HG03066 (cell line): Measurements from ENCODE around the gene INSIG2.

Source experiments
- ATAC-seq: cut with Tn5 transposase; IDR thresholded peaks from one replicate; pipeline ENCODE4 v1.9.1; 2021; ENCODE audit warnings: low read depth; ENCODE audit not compliant: unreplicated experiment

The INSIG2 gene

GRCh38 chr2:118088051-118089024 is at the start of gene INSIG2:
INSIG2 (plus strand) TSS chr2:118088471; CDS start chr2:118096557, 8,086 bp downstream.
- peak; percentile 98 for ATAC-seq

DNA sequence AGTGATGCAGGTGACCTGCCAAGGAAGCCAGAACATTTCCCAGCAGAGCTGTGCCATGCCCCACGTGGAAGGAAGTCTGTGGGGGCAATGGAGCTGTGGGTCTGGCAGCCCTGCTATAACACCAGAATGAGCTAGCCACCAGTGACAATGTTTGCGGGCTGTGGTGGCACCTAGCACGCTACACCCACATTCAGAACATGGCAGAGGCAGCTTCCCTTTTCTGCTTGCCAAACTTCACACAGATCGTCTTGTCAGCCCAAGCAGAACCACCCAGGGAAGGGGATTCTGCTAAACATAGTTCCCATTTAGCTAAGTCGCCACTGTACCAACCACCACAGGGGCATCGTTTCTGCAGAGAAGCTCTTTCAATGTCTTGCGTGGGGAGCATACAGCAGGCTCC is 47.4 kb upstream of the INSIG2 start:
- no peak for ATAC-seq

DNA sequence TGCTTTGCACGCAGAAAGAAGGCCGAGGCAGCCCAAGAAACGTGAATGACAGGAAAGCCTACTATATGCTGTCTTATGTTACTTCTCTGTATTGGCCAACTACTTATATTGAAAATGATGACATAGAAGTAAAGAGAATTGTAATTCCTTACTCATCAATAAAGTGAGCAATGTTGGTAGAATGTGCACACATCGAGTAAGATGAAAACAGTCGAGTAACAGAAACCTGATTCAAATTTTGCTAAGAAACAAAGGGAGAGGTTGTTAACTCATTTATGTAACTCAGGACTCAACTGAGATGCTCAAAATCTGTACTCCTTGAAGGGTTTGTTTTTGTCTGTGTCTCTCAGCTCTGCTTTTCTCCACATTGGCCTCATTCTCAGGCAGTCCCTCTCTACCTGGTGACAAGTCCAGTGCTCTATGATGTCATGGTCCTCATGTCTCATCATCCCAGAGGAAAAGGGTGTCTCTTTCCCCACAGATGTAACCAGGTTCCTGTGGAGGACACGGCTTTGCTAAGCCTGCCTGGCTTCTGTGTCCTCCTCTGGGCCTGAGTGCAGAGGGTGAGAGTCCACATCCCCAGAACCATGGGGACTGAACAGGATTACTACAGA is 44.1 kb upstream of the INSIG2 start:
- no peak for ATAC-seq

- no peak for ATAC-seq
Observed at GRCh38 chr2:118044854-118045253, 43.4 kb upstream of the INSIG2 start.

DNA sequence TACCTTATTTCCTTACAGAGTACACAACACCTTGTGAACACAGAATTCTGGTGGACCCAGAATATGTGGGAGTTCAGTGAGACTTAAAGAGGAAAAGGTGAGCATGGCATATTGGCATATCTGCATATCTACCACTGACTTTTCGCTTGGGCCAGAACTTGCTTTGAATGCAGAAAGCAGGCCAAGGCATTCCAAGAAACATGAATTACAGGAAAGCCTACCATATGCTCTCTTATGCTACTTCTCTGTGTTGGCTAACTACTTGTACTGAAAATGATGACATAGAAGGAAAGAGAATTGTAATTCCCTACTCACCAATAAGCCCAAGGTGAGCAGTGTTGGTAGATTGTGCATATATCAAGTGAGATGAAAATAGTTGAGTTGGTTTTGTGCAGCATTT is 43.0 kb upstream of the INSIG2 start:
- no peak for ATAC-seq

DNA sequence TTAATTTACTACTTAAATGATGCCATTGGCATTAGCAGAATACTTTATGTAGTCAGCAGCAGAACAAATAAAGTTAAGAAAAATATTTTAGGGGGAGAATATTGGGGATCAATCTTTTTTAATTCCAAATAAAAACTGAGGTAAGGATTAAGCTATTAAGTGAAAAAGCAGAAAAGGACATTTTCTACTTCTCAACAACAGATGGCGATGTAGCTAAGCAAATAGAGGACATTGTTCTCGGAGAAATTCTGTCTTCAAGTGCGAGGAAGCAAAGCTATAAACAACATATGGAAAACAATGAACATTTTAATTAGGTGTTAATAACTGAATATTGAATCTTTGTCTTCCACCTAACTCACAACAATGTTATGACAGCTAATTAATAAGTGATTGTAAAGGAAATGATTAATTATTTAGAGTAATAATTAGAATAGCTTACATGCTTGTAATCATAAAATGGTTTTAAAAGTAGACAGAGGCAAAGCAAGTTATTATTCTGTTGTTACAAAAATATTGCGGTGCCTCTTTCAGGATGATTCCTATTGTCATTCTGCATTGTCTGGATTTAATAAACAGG is 41.5 kb upstream of the INSIG2 start:
- ATAC-seq: no peak

- no peak for ATAC-seq
Observed at GRCh38 chr2:118047380-118047826, 40.9 kb upstream of the INSIG2 start.

DNA sequence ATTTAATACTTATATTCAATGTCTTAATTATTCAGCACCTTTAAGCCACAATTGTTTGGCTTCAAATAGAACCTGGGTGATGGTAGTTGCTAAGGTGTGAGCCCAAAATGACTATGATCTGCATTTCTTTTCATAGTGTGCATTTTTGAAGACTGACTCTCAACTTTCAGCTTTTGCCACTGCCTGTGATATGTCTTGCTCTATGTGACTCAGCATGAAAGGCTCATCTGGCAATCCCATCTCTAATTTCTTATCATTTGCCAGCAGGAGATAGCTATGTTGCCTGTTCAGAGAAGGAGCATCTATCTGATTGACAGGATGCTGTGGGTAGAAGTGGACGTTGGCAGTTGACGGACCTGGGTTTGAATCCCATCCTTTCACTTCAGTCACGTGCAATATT is 39.9 kb upstream of the INSIG2 start:
- ATAC-seq: no peak

DNA sequence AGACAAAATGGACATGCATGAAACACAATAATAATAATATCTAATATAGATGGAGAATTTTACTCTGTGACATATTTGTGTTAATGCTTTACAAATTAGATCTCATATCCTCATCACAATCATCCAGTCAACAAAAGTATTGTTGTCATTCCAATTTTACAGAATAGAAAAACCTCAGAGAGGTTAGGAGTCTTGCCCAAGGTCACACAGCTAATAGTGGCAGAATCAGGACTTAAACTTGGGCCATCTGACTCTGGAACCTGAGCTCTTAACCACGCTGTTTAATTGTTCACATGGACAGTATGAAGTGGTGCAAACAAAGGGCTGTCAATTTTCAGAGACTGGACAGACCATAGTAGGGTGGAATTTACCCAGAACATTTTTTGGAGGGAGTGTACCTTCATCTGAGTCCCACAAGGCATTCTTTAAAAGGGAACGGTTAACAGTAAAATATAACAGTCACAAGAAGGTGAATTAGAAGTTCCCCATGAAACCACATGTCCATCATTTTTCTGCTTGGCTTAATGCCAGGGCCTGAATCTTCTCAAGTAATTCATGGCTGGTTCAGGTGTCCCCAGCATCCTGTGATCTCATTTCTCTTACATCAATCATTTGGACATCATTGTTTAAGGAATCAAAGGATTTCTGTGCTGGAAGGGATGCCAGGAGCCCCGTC is 39.0 kb upstream of the INSIG2 start:
- ATAC-seq: peak; percentile 8

GRCh38 chr2:118049816-118050140 is 38.5 kb upstream of the INSIG2 start:
- peak; percentile 86 for ATAC-seq

GRCh38 chr2:118050386-118050785 is 37.9 kb upstream of the INSIG2 start:
- no peak for ATAC-seq

DNA sequence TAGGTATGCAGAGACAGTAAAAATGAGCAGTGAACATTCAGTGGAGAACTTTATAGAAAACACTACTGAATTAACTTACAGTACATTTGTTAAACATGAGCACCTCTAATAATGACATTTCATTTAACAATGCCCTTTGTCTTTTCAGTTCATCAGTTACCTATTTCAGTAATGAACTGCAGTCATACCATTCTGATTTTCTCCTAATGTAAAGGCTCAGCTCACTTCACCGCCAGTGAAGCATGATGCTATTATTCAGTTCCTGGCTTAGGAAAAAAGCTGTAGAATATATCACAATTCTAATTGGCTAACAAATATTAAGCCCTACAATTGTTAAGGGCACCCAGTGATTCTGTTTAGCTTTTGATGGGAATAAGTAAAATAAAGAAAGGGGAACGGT is 37.3 kb upstream of the INSIG2 start:
- ATAC-seq: no peak

GRCh38 chr2:118051826-118052358 is 36.4 kb upstream of the INSIG2 start:
- ATAC-seq: no peak

DNA sequence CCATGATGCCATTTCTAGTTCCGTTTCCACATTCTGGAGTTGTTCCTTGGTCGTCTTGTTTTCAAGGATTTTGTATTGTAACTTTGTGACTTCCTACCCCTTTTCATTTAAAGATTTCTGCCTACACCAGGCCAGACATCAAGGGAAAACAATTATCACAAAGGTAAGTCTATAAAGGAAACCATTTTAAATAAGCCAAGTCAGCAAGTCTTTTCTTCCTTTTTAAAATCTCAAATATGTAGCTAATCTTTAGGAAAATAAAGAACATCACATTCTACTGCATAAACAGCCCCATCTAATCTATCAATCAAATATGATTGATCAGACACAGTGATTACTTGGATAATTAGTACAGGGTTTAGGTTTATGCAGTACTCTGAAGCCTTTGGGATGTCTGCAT is 35.8 kb upstream of the INSIG2 start:
- no peak for ATAC-seq

GRCh38 chr2:118053681-118054080 is 34.6 kb upstream of the INSIG2 start:
- ATAC-seq: no peak

DNA sequence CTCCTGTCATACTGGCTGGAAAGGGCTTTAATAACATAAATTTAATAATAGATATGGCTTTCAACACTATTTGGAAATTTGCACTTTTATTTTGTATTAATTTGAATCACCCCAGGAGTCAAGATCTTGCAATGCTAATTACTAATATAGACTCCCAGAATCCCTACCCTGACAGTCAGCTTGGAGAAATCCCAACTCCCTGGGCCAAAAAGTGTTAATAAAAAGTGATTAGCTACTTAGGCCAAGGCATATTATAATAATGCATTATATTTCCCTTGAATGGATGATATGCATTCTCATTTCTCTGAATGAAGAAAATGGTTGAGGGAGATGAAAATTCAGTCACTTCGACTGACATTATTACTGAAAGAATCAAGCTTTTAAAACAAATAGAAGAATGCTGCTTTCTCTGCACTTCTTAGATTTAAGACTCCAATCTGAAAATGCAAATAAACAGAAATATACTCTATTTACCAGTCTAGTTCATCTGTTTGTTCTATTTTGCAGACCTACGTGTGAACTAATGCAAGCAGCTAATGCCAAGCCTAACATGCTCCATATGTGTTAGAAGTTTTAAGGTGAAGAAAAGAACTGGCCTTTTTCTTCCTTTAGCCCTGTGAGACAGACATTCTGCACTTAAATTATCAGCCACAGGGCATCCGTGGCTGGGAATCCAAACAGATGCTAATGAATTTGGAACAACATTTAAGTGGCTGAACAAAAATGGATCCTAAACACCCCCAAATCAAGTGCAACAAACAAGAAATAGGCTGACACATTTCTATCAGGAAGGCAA is 33.9 kb upstream of the INSIG2 start:
- ATAC-seq: no peak

DNA sequence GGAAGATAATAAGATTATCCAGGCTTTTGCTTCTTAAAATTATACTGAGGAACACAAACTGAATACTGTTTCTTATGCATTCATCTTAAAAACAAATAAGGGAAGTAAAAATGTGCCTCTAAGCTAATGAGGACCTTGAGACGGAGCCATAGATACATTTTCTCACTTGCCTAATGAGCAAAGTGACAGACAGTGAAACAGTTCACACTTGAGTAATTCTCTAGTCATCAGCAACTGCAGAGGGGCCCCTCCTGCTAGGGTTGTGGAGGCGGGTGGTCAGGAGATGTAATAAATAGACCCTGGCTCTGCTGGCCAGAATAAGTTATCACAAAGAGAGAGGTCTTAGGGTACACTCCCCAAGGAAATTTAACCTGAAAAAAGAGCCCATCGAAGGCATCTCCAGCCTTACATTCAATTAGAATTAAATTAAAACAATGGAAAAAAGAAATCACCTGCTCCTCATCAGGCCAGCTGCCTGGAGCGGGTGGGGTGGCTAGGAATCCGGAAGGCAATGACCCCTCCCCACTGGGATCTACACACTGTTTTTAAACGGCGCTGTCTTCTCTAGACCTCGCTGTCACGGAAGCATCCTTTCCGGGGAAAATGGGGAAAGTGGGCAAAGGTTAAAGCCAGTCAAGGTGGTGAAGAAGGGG is 32.6 kb upstream of the INSIG2 start:
- ATAC-seq: peak; percentile 85

GRCh38 chr2:118056165-118056534 is 32.1 kb upstream of the INSIG2 start:
- ATAC-seq: peak; percentile 74

DNA sequence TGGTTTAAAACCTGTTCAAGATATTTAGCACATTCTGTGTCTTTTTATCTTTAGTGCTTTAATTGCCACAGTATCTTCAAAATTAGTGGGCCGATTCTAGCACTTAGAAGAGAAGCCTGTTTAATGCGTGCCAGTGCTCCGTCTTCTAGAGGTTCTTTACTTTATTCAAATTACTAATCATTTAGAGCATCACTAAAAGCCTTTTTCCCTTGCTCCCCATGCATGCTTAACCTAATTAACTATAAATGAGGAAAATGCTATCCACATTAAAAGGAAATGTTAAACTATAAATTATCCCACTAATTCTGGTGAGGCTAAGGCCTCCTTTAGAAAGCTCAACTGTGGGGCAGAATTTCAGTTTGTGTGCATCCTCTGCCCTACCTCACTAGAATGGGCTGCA is 31.5 kb upstream of the INSIG2 start:
- no peak for ATAC-seq

- no peak for ATAC-seq
Observed at GRCh38 chr2:118058951-118059350, 29.3 kb upstream of the INSIG2 start.
